Colonic mucosa (tissue), 4 donors: ENCODE measurements around the gene PITX3. TPM values are rescaled to one million over a fixed set of nuclear protein-coding genes. Genes with fewer than 3 reads are reported as not detected.

ENCODE experiments used
- DNase-seq: peaks from one replicate; pipeline ENCODE4 v3.0.0-alpha.2; 2020
- H3K27ac ChIP-seq: fragments of 200-600 bp; one replicate; pipeline ENCODE4 v1.8.0; 2021
- H3K27me3 ChIP-seq: fragments of 200-600 bp; one replicate; pipeline ENCODE4 v1.8.0; 2021
- H3K36me3 ChIP-seq: fragments of 200-600 bp; one replicate; pipeline ENCODE4 v1.8.0; 2021
- H3K4me1 ChIP-seq: fragments of 200-600 bp; one replicate; pipeline ENCODE4 v1.8.0; 2021; ENCODE audit warnings: mild to moderate bottlenecking
- H3K4me3 ChIP-seq: fragments of 200-600 bp; one replicate; pipeline ENCODE4 v1.8.0; 2021
- H3K9ac ChIP-seq, 2 donors: one replicate each; pipeline ENCODE4 v1.7.0; 2013; ENCODE audit warnings: control low read depth in 2 of 2, low read depth in 2 of 2, low read length in 2 of 2
- H3K9me3 ChIP-seq: fragments of 200-600 bp; one replicate; pipeline ENCODE4 v1.8.0; 2021
- intact Hi-C: fragments of 100-400 bp; cut with DNase I; formaldehyde crosslinking; loops from one replicate; pipeline ENCODE4 v1.14.1; 2022
- total RNA-seq, 2 donors: library from RNA; stranded (reverse); fragmentation: NEBNext Ultra II Directional in 1 of 2; extraction: Animal tissue kit (Norgen Biotek cat#: 25700) in 1 of 2; gene quantifications; one replicate each; pipeline ENCODE4 v1.2.1, GENCODE V29; 2021
- TF ChIP-seq, protein P1 (sequence below): fragments of 200-600 bp; IDR thresholded peaks from one replicate; pipeline ENCODE4 v1.8.0; 2022; ENCODE audit warnings: antibody characterized with exemption, mild to moderate bottlenecking
- donor health status: healthy.
- donor health status: DM: no; HTN: no; CAD: no.
- donor health status: DM: no; HTN: no; CAD: no.

Gene PITX3
- total RNA-seq, 2 donors from 2014 or later, result not detected

GRCh38 chr10:102234888-102235597 is 6.3 kb downstream of the PITX3 start:
- no peak for DNase-seq
- Histone ChIP-seq H3K4me3 (no peak overlapping the region), H3K9ac (no peak overlapping the region), H3K4me1 (peaks cover 12% of the 10 kb centered on the region), H3K9me3 (no peaks in the 10 kb centered on the region), H3K27ac (no peak overlapping the region), H3K27me3 (peaks cover 29% of the 10 kb centered on the region), H3K36me3 (no peaks in the 10 kb centered on the region)
- TF ChIP-seq, protein P1, sequence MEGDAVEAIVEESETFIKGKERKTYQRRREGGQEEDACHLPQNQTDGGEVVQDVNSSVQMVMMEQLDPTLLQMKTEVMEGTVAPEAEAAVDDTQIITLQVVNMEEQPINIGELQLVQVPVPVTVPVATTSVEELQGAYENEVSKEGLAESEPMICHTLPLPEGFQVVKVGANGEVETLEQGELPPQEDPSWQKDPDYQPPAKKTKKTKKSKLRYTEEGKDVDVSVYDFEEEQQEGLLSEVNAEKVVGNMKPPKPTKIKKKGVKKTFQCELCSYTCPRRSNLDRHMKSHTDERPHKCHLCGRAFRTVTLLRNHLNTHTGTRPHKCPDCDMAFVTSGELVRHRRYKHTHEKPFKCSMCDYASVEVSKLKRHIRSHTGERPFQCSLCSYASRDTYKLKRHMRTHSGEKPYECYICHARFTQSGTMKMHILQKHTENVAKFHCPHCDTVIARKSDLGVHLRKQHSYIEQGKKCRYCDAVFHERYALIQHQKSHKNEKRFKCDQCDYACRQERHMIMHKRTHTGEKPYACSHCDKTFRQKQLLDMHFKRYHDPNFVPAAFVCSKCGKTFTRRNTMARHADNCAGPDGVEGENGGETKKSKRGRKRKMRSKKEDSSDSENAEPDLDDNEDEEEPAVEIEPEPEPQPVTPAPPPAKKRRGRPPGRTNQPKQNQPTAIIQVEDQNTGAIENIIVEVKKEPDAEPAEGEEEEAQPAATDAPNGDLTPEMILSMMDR, result no peak
- intact Hi-C loops, result no loop called here

DNA sequence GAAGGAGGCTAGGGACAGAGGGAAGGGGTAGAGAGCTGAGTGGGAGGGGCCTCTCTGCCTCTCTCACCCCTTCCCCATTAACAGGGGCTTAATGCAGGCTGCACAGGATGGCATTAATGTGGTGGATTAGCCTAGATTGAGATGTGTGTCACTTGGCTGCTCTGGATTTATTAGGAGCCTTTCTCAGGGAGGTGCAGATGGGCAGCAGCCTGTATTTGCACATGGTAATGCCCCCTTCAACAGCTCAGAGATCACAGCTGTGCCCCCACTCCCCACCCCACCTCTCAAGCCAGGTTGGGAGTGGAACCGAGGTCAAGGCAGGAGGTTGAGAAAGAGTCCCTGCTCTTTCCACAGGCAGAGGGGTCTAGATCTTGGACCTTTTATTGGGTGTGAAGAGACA is 7.3 kb downstream of the PITX3 start:
- DNase-seq, result no peak
- no peak overlapping the region for H3K27ac ChIP-seq
- H3K4me1 ChIP-seq, result peaks cover 15% of the 10 kb centered on the region
- no peak overlapping the region for H3K9ac ChIP-seq
- intact Hi-C loops, result no loop called here
- peaks cover 21% of the 10 kb centered on the region for H3K27me3 ChIP-seq
- H3K9me3 ChIP-seq, result no peaks in the 10 kb centered on the region
- no peak overlapping the region for H3K4me3 ChIP-seq
- TF ChIP-seq, protein P1, result no peak
- H3K36me3 ChIP-seq, result no peaks in the 10 kb centered on the region

GRCh38 chr10:102231357-102232318 is 9.7 kb downstream of the PITX3 start:
- Histone ChIP-seq H3K9ac (no peak overlapping the region), H3K27me3 (peaks cover 19% of the 10 kb centered on the region), H3K27ac (no peak overlapping the region), H3K4me3 (peak overlapping the region; percentile 51), H3K36me3 (no peaks in the 10 kb centered on the region), H3K4me1 (peaks cover 15% of the 10 kb centered on the region), H3K9me3 (no peaks in the 10 kb centered on the region)
- peak; percentile 68 for DNase-seq
- intact Hi-C loops, result loop anchor here (2.0 kb wide), 1 partner anchor 63 kb away; no protein-coding TSS in a partner anchor
- TF ChIP-seq, protein P1, result peak; percentile 82

DNA sequence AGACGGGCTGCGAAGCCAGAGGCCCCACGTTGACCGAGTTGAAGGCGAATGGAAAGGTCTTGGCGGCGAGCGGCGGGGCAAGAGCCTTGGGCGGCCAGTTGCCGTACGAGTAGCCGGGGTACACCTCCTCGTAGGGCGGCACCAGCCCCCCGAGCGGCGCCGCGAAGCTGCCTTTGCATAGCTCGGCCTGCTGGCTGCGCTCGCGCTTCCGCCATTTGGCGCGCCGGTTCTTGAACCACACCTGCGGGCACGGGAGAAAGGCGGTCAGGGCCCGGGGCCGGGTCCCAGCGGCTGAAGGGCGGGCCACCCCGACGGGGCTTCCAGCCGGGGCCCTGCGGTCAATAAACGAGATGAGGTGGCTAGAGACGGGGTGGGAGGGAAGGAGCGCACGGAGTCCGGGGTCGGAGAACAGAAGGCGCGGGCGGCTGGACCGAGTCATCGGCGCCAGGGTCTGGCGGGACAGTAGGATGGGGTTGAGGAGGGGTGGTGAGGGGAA is 10.4 kb downstream of the PITX3 start:
- Histone ChIP-seq H3K4me3 (peak overlapping the region; percentile 51), H3K27ac (no peak overlapping the region), H3K9ac (peak overlapping the region in 1 of 2 donors; percentile 60), H3K27me3 (peaks cover 19% of the 10 kb centered on the region), H3K4me1 (peaks cover 15% of the 10 kb centered on the region), H3K9me3 (no peaks in the 10 kb centered on the region), H3K36me3 (no peaks in the 10 kb centered on the region)
- peak; percentile 48 for DNase-seq
- TF ChIP-seq, protein P1, result peak; percentile 20
- intact Hi-C loops, result loop anchor here (2.0 kb wide), 1 partner anchor 62 kb away; no protein-coding TSS in a partner anchor

- no peaks in the 10 kb centered on the region for H3K36me3 ChIP-seq
- H3K27ac ChIP-seq, result no peak overlapping the region
- TF ChIP-seq, protein P1, result no peak
- DNase-seq, result peak; percentile 35
- H3K27me3 ChIP-seq, result peaks cover 19% of the 10 kb centered on the region
- H3K4me1 ChIP-seq, result peaks cover 15% of the 10 kb centered on the region
- H3K9me3 ChIP-seq, result no peaks in the 10 kb centered on the region
- H3K4me3 ChIP-seq, result peak overlapping the region; percentile 51
- H3K9ac ChIP-seq, result peak overlapping the region in 1 of 2 donors; percentile 60
- intact Hi-C loops, result loop anchor here (2.0 kb wide), 1 partner anchor 62 kb away; no protein-coding TSS in a partner anchor
These were observed 10.9 kb downstream of the PITX3 start for GRCh38 chr10:102230264-102230860.
